Measurements from ENCODE around the gene RALGAPA2.

The RALGAPA2 gene

DNA sequence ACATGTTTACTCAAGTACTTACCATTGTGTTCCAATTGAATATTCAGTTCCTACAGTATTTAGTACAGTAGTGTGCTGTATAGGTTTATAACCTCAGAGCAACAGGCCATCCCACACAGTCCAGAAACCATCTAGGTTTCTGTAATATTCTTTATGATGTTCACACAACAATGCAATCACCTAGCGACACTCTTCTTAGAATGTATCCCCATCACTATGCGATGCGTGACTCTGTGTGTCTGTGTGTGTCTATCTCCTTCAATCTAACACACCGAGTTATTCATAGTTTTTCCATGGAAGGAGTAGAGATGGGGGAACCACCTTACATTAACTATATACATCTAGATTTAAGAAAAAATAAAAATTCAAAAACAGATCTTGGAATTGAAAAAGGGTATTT lies 182.8 kb downstream of the RALGAPA2 start:
- DNase-seq (ENCODE audit: extremely low read depth, low read depth): no peak
- TF ChIP-seq, protein P1, sequence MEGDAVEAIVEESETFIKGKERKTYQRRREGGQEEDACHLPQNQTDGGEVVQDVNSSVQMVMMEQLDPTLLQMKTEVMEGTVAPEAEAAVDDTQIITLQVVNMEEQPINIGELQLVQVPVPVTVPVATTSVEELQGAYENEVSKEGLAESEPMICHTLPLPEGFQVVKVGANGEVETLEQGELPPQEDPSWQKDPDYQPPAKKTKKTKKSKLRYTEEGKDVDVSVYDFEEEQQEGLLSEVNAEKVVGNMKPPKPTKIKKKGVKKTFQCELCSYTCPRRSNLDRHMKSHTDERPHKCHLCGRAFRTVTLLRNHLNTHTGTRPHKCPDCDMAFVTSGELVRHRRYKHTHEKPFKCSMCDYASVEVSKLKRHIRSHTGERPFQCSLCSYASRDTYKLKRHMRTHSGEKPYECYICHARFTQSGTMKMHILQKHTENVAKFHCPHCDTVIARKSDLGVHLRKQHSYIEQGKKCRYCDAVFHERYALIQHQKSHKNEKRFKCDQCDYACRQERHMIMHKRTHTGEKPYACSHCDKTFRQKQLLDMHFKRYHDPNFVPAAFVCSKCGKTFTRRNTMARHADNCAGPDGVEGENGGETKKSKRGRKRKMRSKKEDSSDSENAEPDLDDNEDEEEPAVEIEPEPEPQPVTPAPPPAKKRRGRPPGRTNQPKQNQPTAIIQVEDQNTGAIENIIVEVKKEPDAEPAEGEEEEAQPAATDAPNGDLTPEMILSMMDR (IDR thresholded peaks at IDR 0.05; ENCODE audit: low read depth, low read length): no peak

DNA sequence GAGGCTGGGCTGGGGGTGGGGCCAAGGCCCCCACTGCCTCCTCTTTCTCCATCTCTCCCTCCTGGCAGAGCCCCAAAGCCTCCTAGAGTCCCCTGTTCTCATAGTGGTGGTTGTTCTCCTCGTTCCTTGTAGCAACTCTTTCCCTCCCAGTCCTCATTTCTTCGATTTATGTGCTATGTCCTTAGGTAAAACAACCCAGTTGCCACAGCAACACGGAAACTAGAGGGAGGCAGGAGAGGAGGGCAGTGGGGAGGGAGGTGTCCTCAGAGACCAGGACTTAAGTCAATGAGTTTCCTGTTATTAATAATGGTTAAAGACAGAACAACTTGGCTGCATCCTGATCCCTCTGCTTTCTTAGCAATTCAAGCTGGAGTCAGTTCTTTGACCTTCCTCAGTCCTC lies 183.6 kb downstream of the RALGAPA2 start:
- DNase-seq (ENCODE audit: extremely low read depth, low read depth): no peak
- TF ChIP-seq, protein P1 (IDR thresholded peaks at IDR 0.05; ENCODE audit: low read depth, low read length): no peak

DNA sequence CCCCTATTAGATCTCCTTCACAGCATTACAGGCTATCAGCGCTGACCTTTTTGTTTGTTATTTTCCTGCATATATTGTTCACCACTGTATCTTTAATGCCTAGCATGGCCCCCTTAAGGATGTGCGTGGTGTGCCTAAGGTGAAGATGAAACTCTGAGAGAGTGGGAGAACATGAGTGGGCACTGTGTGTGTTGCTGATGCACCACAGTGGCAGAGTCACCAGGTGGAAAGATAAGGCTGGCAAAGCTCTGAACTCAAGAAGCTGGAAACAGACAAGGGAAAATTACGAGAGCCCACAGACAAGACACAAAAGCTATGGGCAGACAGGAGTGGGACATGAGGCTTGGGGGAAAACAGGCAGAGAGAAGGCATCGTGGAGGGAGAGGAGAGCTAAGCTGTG lies 184.8 kb downstream of the RALGAPA2 start:
- TF ChIP-seq, protein P1 (IDR thresholded peaks at IDR 0.05; ENCODE audit: low read depth, low read length): no peak
- no peak for DNase-seq (ENCODE audit: extremely low read depth, low read depth)

DNA sequence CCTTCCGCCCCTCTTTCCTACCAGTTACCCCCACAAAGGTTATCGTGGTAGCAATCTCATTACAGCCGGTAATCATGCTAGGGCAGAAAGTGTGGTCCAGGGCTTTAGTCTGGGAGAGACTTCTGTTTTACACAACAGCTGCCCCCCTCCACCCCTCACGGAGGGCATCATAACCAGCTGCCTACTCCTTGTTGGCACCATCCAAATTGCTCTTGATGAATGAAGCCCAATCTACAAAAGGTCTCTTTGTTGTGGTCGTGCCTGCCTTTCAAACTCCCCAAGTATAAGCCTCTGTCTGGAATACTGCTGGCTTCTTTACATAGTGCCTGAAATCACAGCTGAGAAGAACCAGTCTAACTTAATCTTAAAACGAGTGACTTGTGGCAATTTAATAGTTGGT lies 186.7 kb downstream of the RALGAPA2 start:
- TF ChIP-seq, protein P1 (IDR thresholded peaks at IDR 0.05; ENCODE audit: low read depth, low read length): no peak
- no peak for DNase-seq (ENCODE audit: extremely low read depth, low read depth)

DNA sequence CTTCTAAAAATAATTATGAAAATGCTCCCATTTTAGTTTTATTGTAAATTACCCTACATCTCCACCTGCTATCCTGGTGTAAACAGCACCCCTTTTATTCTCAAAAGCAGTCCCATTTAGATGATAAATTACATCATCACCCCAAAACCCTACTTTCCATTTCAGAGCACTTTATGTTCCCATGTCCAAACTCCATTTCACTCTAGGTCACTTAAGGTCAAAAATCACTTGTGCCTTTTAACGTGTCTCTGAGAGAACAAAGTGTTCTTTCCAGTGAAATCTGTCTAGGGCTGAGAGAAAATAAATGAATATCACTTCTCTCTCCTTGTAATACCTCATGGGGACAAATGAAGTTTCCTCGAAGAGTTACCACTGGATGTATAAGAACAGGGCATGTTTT lies 187.2 kb downstream of the RALGAPA2 start:
- TF ChIP-seq, protein P1 (IDR thresholded peaks at IDR 0.05; ENCODE audit: low read depth, low read length): no peak
- DNase-seq (ENCODE audit: extremely low read depth, low read depth): no peak

DNA sequence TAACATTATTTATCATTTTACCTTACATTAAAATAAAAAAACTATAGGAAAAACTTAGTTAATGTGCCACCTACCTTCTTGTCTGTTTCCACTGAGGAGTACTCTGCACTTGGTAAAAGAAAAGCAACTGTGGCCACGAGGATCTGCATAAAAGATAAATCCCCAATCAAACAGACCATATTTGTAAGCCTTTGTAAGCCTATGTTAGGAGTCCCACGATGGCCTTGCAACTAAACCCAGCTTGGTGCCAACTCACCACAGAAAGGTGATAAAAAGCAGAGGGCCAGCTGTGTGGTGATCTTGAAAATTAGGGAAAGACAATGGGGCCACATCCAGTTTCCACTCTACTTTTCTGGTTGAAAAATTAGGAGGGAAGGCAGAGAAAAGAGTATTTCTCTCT lies 187.7 kb downstream of the RALGAPA2 start:
- TF ChIP-seq, protein P1 (IDR thresholded peaks at IDR 0.05; ENCODE audit: low read depth, low read length): no peak

DNA sequence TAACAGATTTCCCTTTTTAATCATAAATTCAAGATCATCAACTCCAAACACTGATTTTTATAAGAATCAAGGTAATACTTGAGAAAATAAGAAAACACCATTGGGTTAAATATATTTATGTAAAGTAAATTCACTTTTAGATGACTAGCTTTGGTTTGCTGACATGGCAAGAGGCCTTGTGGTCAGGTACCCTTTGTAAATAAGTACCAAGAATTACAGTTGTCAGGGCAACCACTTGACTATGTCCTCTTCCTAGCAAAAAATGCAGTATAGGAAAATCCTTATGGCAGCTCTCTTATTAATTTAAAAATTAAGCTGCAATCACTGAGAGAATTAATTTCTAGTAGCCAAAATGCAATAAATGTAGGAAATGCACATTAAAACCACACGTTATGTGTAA lies 190.7 kb downstream of the RALGAPA2 start:
- TF ChIP-seq, protein P1 (IDR thresholded peaks at IDR 0.05; ENCODE audit: low read depth, low read length): no peak

More for the DNA sequence above, 187.7 kb downstream of the RALGAPA2 start:
- no peak for DNase-seq (ENCODE audit: extremely low read depth, low read depth)

More for the DNA sequence above, 190.7 kb downstream of the RALGAPA2 start:
- no peak for DNase-seq (ENCODE audit: extremely low read depth, low read depth)
